ENCODE results near the gene TXNDC5. TPM values are rescaled to one million over a fixed set of nuclear protein-coding genes. Genes with fewer than 3 reads are reported as not detected.
"Not testable (repeated sequence)": the region's sequence is repeated elsewhere in the genome, so short reads cannot be mapped to it uniquely, and the experiment has no call there.

Gene TXNDC5
- total RNA-seq, 4 donors from 2014 or later: 51.9 to 125 (median 104) TPM

DNA sequence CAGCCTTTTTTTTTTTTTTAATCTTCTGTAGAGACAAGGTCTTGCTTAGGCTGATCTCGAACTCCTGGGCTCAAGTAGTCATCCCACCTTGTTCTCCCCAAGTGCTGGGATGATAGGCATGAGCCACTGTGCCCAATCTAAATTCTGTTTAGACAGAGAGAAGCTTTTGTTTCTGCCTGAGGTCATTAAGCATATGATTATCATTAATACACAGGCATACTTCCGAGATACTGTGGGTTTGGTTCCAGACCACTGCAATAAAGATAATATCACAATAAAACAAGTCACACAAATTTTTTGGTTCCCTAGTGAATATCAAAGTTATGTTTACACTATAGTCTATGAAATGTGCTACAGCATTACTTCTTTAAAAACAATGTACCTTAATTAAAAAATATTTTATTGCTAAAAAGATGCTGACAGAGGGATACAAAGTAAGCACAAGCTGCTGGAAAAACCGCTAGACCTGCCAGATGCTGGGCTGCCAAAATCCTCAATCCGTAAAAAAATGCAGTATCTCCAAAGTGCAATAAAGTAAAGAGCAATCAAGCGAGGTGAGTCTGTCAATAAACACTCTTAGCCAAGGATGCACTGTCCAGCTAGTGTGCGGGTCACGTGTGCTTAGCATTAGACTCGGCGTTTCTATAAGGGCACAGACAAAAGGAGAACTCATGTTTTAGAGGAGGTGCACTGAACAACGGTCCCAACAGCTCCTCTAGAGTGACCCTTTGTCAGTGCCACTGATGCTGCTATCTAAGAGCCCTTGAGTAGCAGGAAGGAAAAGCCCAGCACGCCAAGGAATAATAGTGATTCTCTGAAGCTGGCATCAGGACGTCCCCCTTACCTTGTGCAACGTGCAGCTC is 16.1 kb downstream of the TXNDC5 start:
- H3K9me3 ChIP-seq: no peaks in the 10 kb centered on the region
- peaks cover 27 to 100% (median 46%) of the 10 kb centered on the region in 3 donors for H3K36me3 ChIP-seq
- TF ChIP-seq POLR2A (IDR thresholded peaks at IDR 0.05): no peak
- TF ChIP-seq, protein P1, sequence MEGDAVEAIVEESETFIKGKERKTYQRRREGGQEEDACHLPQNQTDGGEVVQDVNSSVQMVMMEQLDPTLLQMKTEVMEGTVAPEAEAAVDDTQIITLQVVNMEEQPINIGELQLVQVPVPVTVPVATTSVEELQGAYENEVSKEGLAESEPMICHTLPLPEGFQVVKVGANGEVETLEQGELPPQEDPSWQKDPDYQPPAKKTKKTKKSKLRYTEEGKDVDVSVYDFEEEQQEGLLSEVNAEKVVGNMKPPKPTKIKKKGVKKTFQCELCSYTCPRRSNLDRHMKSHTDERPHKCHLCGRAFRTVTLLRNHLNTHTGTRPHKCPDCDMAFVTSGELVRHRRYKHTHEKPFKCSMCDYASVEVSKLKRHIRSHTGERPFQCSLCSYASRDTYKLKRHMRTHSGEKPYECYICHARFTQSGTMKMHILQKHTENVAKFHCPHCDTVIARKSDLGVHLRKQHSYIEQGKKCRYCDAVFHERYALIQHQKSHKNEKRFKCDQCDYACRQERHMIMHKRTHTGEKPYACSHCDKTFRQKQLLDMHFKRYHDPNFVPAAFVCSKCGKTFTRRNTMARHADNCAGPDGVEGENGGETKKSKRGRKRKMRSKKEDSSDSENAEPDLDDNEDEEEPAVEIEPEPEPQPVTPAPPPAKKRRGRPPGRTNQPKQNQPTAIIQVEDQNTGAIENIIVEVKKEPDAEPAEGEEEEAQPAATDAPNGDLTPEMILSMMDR (IDR thresholded peaks at IDR 0.05): no peak
- peaks cover 0 to 5% (median 0%) of the 10 kb centered on the region in 3 donors for H3K4me1 ChIP-seq
- 85% methylated on average over 13 of the region's 13 CpGs for WGBS, 2 donors
- intact Hi-C loops (cut with DNase I): no loop called here
- no peak for DNase-seq
- H3K4me3 ChIP-seq: no peak overlapping the region
- no peaks in the 10 kb centered on the region for H3K27me3 ChIP-seq
- H3K27ac ChIP-seq: no peak overlapping the region

DNA sequence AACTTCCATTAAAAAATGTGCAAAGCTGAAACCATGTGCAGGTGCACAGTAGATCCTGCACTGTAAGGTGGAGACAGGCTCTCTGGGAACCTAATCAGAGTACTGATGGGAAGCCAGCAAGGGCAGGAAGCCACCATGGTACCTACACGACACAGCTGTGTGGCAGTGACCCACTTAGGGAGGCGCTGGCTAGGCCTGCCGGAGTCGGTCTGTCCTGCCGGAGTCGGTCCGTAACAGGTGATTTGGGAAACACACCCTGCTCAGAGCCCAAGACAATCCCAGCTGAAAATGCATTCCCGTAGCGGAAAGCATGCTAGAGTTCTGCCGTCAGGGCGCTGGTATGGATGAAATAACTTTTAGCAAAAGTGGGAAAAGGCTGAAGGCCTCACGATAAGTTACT is 17.2 kb downstream of the TXNDC5 start:
- H3K27me3 ChIP-seq: no peaks in the 10 kb centered on the region
- no peaks in the 10 kb centered on the region for H3K9me3 ChIP-seq
- no peak for DNase-seq
- 94 to 100% methylated on average over 5 to 12 of the region's 12 CpGs for WGBS, 2 donors
- TF ChIP-seq POLR2A (IDR thresholded peaks at IDR 0.05): no peak
- TF ChIP-seq, protein P1 (IDR thresholded peaks at IDR 0.05): no peak
- no peak overlapping the region for H3K27ac ChIP-seq
- intact Hi-C loops (cut with DNase I): no loop called here
- no peak overlapping the region for H3K4me3 ChIP-seq
- peaks cover 0 to 5% (median 0%) of the 10 kb centered on the region in 3 donors for H3K4me1 ChIP-seq
- H3K36me3 ChIP-seq: peaks cover 28 to 100% (median 48%) of the 10 kb centered on the region in 3 donors

DNA sequence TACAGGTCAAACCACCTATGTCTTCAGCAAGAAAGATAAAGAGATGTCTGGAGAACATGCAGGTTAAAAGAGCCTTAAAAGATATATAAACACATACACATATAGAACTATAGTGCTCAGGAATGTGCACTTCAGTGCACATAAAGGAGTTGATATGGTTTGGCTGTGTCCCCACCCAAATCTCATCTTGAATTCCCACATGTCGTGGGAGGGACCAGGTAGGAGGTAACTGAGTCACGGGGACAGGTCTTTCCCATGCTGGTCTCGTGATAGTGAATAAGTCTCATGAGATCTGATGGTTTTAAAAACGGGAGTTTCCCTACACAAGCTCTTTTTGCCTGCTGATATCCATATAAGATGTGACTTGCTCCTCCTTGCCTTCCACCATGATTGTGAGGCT is 18.2 kb downstream of the TXNDC5 start:
- H3K4me1 ChIP-seq; H3K27me3 ChIP-seq; H3K9me3 ChIP-seq; H3K27ac ChIP-seq; H3K4me3 ChIP-seq; intact Hi-C loops (cut with DNase I); DNase-seq: not testable (repeated sequence)
- WGBS, 2 donors: 86 to 88% methylated on average over 4 of the region's 4 CpGs
- peaks cover 36 to 100% (median 55%) of the 10 kb centered on the region in 3 donors for H3K36me3 ChIP-seq

DNA sequence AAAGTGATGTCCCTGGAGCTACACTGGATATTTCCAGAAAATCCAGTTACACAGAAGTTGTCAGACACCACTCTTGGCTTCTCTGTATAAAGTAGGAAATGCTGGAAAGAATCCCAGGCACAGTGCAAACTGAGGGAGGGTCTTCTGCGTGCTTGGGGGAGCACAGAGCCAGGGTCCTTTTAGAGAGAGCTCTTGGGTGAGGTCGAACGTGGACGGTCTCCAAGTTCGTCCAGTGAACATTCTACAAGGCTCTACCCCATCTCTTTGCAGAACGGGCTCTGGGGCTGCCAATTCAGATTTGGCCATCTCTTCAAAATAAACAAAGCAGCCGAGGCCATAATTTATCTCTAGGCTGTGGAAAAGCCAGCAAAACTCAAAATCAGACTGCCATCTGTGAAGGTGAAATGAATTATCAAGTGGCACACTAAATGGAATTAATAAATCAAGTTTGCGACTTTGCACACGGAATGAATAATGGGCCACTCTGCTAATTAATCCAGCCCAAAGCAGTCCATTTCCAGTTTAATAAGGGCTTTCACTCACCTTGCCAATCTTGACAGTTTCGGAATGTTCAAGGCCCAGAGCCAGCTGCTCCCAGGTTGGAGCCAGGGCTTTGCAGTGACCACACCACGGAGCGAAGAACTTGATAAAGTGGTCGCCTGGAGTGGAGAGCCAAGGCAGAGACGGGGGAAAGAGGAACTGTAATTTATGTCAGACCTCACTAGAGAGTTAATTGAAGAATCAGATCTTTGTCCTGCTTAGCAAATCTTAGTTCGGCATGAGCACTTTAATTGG is 19.3 kb downstream of the TXNDC5 start:
- Histone ChIP-seq H3K27ac (no peak overlapping the region), H3K4me1 (peaks cover 0 to 5% (median 0%) of the 10 kb centered on the region in 3 donors), H3K36me3 (peaks cover 36 to 100% (median 61%) of the 10 kb centered on the region in 3 donors), H3K9me3 (no peaks in the 10 kb centered on the region), H3K27me3 (no peaks in the 10 kb centered on the region), H3K4me3 (no peak overlapping the region)
- no peak for TF ChIP-seq POLR2A (IDR thresholded peaks at IDR 0.05)
- TF ChIP-seq, protein P1 (IDR thresholded peaks at IDR 0.05): no peak
- WGBS, 2 donors: 80 to 89% methylated on average over 15 of the region's 15 CpGs
- DNase-seq: no peak
- intact Hi-C loops (cut with DNase I): no loop called here

DNA sequence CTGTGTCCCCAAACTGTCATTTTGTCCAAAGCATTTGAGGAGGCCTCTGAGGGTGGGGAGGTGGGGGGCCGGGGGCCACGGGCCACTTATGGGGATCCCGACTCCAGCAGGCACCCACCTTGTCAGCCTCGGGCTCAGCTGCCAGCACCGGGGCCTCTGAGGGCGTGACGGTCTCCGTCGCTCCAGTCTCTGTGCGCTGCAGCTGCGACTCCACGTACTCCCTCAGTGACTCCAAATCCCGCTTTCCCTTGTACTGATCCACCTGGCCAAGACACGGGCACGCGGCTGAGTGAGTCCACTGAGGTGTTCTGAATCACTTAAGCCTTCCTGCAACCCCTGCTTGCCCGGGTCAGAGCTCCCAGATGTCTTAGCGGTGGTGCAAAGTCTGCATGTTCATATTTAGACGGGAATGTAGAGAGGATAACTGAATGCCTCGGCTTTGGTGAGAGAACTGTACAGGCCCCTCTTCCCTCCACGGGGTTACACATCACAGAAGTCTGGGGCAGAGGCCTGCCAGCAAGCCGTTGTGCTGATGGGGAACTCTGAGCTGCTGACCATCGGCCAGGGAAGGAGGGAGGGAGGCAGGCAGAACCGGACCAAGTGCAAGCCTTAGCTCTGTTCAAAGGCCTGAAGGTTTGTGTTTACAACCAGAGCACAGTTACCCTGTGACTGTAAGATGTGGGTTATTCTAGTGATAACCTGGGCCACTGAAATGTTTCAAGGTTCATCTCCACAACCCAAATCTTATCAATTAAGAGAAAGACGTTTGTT is 21.8 kb downstream of the TXNDC5 start:
- Histone ChIP-seq H3K4me1 (no peaks in the 10 kb centered on the region), H3K36me3 (peaks cover 34 to 100% (median 65%) of the 10 kb centered on the region in 3 donors), H3K27ac (no peak overlapping the region), H3K9me3 (no peaks in the 10 kb centered on the region), H3K4me3 (no peak overlapping the region), H3K27me3 (no peaks in the 10 kb centered on the region)
- no peak for DNase-seq
- WGBS, 2 donors: 81 to 90% methylated on average over 3 to 13 of the region's 25 CpGs
- TF ChIP-seq POLR2A (IDR thresholded peaks at IDR 0.05): no peak
- TF ChIP-seq, protein P1 (IDR thresholded peaks at IDR 0.05): no peak
- intact Hi-C loops (cut with DNase I): no loop called here

Measured in esophagus squamous epithelium (tissue), 5 donors.